NOMO-1 treated with DMSO at 0.1 percent for 48 hours (cell line): ENCODE results near the gene GPHN.
"Not testable (repeated sequence)": the region's sequence is repeated elsewhere in the genome, so short reads cannot be mapped to it uniquely, and the experiment has no call there.

Source experiments
- DNase-seq: peaks from one replicate; lab custom pipeline; 2025; ENCODE audit not compliant: unreplicated experiment; lab: John Stamatoyannopoulos, UW

Gene GPHN

DNA sequence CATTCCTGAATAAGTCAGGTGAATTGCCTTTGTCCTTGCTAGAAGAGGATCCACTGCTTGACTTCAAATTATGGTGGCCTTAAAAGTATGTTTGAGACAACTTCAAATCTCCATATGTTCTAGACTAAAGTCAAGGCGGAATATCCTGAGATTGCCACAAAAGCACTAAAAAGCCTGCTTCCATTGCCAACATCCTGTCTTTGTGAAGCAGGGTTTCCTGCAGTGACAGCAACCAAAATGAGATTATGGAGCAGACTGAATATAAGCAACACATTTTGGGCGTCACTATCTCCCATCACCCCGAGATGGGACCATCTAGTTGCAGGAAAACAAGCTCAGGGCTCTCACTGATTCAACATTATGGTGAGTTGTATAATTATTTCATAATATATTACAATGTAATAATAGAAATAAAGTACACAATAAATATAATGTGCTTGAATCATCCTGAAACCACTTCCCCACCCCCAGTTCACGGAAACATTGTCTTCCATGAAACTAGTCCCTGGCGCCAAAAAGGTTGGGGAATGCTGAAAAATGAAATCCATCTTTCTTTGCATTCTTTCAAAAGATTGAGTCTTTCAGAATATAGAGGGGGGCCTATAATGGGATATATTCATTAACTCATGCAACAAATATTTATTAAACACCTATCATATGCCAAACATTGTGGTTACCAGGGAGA is 143.7 kb downstream of the GPHN start:
- DNase-seq = no peak

DNA sequence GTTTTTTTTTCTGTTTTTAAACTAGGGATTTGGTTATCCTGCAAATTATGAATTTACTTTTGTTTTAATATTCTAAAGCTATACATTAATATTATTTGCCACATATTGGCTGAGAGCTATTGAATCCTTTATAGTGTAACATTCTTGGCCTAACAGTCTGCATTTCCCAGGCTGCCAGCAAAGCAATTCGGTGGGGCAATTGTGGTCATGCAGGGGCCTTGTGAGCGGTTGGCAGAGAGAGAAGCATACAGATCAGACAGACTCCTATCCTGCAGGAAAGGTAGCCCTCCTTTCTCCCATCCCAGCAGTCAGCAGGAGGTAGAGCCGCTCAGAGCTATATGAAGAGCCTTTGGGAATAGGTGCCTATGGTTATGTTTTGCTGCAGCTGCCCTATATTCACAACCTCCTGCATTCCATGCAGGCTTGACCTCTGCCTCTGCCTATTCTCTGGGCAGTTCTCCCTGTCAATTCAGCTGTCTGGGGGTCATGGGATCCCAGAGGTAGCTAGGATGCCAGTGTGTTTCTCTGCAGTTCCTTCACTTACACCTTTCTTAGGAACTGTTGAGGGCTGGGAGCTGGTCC is 144.7 kb downstream of the GPHN start:
- no peak for DNase-seq

DNA sequence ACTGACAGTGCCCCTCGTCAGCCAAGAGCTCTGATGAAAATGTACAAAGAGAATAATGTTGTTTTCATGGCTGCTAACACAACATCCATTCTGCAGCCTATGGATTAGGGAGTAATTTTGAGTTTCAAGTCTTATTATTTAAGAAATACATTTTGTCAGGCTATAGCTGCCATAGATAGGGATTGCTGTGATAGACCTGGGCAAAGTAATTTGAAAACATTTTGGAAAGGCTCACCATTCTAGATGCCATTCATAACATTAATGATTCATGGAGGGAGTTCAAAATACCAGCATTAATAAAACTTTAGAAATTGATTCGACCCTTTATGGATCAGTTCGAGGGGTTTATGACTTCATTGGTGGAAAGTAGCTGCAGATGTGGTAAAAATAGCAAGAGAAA is 149.8 kb downstream of the GPHN start:
- no peak for DNase-seq

DNA sequence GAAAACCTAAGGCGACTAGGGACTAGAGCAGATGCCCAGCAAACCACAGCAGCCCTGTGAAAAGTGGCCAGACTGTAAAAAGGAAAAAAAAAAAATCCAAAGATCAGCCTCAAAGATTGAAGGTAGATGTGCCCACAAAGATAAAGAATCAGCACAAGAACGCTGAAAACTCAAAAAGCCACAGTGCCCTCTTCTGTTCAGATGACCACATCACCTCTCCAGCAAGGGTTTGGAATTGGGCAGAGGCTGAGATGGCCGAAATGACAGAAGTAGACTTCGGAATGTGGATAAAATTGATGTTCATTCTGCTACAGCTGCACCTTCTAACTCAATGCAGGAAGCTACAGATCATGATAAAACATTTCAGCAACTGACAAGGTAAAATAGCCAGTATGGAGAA is 154.4 kb downstream of the GPHN start:
- no peak for DNase-seq

DNA sequence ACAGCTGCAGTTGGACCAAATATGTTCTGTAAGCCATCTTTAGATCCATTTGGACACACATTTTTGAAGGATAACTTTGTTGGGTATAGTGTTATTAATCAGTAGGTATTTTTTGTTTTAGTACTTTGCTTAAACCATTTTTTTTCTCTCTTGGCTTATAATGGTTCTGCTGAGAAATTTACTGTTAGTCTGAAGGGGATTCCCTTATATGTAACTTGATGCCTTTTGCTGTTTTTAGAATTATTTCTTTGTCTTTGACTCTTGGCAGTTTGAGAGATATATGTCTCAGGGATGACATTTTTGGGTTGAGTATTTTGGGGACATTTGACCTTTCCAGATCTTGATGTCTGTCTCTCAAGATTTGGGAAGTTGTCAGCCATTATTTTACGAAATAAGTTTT is 169.8 kb downstream of the GPHN start:
- no peak for DNase-seq

DNA sequence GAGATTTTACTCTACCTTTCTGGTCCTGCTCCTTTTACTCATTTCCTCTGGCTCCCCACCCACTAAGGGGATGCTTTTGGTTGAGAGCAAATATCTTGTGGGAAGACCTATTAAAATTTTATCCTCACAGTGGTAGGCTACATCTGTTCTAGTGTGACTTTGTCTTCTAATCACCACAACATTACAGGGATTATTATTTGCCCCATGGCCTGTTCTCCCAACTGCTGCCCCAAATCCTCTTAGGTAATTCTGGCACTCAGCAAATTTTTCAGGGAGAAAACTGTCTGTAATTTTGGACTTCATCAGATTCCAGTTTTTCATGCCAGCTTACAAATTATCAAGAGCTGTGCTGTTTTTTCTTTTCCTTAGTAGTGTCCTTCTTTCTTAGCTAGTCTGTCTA is 172.3 kb downstream of the GPHN start:
- DNase-seq = no peak

DNA sequence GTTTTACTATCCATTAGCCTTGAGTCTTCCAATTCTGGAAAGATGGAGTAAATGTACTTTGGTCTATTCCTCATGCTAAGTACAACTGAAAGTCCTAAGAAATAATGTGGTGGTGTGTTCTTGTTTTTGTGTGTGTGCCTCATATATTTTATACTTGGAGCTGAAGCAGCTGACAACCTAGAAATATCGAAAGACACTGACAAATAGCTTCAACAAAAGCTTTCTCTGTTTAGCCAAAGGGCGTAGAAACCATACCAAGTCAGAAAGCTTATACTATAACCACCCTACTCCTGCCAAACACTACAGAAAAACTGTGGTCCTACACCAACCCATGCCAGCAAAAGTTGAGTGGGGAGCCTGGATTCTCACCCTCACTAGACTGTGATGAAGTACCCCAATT is 188.4 kb downstream of the GPHN start:
- DNase-seq = no peak

DNA sequence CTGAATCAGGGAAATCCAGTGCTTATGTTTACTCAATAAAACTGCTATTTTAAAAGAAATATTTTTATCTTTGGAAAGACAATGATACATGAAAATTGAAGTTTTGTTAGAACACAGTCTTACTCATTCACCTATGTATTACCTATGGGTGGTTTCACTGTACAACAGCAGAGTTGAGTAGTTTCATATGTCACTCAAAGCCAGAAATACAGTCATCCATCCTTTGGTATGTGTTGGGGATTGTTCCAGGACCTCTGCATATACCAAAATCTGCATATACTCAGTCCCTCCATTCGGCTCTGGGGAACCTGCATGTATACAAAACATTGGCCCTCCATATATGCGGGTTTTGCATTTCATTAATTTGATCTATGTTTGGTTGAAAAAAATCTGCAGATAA is 190.6 kb downstream of the GPHN start:
- DNase-seq = no peak

DNA sequence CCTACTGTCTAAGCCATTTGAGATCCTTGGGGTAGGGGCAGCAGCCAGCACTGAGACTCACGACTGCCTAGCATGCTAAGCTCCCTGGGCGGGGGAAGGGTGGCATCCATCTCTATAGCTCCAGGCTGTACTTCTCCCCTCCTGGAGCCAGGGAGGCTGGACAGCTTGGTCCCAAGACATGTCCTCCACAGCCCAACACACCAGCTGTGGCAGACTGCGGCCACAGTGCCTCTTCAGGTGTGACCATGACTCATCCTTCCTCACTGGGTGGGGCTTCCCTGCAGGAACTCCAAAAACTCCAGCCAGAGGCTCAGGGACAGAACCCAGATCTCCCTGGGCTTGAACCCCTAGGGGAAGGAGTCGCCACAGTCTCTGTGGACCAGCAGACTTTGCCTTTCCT is 193.9 kb downstream of the GPHN start:
- no peak for DNase-seq

DNA sequence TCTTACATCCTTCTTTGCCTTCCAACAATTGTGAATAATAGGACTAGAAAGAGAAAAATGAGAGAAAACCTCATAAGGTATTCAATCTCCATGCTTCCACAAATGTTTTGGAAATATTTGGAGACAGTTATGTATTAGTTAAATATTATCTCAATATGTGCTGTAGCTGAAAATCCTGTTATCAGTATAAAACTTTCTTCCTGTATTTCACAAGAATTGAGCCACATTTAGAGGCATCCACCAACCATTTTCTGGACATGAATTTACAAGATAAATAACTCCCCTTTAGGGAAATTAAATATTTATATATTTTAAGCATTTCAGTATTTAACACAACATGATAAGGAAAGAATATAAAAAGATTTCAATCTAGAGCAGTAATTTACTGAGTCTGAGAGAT is 200.3 kb downstream of the GPHN start:
- no peak for DNase-seq

DNA sequence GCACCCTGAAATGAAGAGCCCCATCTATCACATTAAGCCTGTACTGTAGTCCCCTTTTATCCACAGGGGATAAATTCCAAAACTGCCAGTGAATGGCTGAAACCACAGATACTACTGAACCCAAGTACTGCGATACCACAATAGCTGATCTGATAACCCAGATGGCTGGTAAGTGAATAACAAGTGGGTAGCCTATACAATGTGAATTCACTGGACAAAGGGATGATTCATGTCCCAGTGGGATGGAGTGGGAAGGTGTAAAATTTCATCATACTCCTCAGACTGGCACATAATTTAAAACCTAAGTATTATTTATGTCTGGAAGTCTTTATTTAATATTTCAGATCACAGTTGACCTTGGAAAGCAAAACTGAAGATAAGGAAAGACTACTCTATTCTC is 201.3 kb downstream of the GPHN start:
- no peak for DNase-seq

DNA sequence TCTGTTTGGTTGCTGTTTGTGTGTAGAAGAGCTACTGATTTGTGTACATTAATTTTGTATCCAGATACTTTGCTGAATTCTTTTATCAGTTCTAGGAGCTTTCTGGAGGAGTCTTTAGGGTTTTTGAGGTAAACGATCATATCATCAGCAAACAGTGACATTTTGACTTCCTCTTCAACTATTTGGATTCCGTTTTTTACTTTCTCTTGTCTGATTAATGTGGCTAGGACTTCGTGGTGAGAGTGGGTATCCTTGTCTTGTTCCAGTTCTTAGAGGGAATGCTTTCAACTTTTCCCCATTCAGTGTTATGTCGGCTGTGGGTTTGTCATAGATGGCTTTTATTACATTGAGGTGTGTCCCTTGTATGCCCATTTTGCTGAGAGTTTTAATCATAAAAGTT is 206.3 kb downstream of the GPHN start:
- not testable (repeated sequence) for DNase-seq

DNA sequence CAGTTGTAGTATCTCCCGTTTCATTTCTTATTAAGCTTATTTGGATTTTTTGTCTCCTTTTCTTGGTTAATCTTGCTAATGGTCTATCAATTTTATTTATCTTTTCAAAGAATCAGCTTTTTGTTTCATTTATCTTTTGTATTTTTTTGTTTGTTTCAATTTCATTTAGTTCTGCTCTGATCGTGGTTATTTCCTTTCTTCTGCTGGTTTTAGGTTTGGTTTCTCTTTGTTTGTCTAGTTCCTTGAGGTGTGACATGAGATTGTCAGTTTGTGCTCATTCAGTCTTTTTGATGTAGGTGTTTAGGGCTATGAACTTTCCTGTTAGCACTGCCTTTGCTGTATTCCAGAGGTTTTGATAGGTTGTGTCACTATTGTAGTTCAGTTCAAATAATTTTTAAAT is 207.4 kb downstream of the GPHN start:
- not testable (repeated sequence) for DNase-seq

DNA sequence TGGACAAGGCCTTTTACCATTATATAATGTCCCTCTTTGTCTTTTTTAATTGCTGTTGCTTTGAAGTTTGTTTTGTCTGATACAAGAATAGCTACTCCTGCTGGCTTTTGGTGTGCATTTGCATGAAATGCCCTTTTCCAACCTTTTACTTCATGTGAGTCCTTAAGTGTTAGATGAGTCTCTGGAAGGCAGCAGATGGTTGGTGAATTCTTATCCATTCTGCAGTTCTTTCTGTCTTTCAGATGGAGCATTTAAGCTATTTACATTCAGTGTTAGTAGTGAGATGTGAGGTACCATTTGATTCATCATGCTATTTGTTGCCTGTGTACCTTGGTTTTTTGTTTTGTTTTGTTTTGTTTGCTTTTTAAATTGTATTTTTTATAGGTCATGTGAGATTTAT is 208.3 kb downstream of the GPHN start:
- DNase-seq = no peak

DNA sequence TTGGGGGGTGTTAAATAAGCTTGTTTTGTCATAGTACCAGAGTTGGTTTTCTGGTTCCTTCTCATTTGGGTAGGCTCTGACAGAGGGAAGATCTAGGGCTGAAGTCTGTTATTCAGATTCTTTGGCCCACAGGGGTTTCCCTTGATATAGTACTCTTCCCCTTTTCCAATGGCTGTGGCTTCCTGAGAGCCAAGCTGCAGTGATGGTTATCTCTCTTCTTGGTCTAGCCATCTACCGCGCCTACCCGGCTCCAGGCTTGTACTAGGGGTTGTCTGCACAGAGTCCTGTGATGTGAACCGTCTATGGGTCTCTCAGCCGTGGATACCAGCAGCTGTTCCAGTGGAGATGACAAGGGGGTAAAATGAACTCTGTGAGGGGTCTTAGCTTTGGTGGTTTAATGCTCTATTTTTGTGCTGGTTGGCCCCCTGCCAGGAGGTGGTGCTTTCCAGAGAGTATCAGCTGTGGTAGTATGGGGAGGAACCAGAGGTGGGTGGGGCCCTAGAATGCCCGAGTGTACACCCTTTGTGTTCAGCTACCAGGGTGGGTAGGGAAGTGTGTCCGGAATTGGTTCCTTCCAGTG is 209.7 kb downstream of the GPHN start:
- DNase-seq = no peak

DNA sequence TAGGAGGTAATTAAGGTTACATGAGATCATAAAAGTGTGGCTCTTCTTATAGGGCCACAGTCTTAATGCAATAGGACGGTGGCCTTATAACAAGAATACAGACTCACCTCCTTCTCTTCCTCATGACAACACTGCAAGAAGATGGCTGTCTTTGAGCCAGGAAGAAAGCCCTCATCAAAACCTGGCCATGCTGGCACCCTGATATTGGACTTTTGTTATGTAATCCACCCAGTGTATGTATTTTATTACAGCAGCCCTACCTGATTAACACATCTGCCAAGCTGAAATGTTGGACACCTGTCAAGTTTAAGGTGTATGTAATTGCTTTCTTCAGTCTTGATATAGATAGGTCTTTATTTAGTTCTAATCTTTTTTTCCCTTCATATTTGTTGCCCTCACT is 217.0 kb downstream of the GPHN start:
- DNase-seq = no peak

DNA sequence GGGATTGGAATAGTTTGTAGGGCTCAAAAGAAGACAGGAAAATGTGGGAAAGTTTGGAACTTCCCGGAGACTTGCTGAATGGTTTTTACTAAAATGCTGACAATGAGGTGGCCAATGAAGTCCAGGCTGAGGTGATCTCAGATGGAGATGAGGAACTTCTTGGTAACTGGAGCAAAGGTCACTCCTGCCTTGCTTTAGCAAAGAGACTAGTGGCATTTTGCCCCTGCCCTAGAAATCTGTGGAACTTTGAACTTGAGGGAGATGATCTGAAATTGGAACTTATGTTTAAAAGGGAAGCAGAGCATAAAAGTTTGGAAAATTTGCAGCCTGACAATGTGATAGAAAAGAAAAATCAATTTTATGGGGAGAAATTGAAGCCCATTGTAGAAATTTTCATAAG is 223.4 kb downstream of the GPHN start:
- DNase-seq = not testable (repeated sequence)

DNA sequence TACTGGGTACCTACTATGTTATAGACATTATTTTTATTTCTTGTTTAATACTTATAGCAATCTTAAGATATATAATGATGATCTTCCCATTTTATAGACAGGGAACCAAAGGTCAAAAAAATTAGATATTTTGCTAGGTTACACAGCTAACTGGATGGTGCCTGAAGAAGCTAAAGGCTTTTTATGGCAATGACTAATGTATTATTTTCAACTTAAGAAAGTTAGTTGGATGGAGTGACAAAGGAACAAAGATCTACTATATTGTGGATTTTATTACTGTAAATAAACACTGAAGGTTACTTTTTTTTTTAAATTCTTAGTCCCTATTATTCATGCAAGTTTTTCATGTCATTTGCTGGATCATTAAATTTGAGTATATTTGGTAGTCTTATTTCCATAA is 227.9 kb downstream of the GPHN start:
- DNase-seq = no peak

DNA sequence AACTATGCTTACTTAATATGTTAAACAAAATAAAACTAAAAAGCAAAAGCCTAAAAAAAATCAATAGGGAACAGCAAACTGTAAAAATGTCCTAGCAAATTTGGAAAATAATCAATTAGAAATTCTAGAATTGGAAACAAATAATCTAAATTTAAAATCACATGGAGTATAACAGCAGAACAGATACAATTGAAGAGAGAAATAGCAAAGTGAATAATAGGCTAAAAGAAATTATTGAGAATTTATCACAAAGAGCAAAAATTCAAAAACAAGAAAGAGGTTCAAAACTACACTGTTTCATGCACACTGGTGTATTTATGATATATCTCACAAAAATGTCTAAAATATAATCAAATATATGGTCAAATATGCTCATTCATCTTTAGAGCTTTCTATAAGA is 231.9 kb downstream of the GPHN start:
- no peak for DNase-seq

DNA sequence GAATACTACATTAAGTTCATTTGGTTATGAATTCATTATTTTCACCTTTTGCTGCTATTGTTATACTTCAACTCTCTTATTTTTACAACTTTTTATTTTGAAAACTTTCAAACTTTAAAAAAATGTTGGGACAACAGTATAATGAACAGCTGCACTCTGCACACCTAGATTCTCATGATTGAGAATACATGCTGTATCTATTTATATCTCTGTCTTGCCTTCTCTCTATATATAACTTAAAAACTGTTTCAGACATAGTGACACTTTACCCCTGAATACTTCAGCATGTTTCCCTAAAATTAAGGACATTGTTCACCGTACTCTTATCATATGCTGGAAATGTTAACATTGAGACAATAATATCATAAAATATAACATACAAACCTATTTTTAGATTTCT is 237.1 kb downstream of the GPHN start:
- DNase-seq = no peak

DNA sequence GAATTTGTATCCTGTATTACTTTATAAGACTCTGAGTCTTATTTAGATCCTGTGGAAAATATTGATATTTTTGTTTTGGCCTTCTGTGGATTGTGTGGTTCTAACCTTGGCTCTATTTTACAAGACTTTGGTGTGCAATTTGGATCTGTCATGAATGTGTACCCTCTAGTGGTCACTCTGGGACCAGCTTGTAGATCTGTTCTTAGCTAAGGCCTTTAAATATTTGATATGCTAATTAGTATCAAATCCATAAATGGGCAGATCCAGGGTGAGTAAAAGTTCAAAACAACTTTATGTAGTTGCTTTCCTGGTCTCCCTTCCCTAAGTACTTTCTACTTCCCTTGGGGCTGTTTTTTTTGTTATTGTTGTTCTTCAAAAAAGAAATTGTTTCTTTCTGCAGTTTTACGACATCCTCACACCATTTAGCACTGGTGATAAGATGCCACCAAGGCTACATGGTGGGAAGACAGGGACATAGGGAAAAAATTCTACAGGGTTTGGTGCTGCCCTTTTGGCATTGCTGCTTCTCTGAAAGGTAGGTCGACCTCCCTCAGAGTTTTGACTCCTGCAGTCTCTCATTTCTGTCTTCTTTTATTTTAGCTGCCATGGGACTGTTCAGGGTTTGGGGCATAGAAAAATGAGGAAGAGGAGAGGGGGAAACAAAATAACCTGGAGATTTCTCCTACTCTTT is 238.5 kb downstream of the GPHN start:
- DNase-seq = no peak

DNA sequence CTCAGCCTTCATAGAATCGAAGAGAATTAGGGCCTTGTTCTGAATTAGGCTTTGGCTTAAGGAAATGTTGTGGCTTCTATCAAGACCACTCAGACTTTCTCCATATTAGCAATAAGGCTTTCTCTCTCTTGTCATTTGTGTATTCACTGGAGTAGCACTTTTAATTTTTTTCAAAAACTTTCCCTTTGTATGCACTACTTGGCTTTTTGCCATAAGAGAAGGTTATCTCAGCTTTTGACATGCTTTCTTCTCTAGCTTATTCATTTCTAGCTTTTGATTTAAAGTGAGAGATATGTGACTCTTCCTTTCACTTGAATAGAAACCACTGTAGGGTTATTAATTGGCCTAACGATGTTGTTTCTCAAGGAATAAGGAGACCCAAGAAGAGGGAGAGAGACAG is 244.2 kb downstream of the GPHN start:
- no peak for DNase-seq
